Mucosa of descending colon (tissue), 3 donors: ENCODE measurements around the gene RBM26. TPM values are rescaled to one million over a fixed set of nuclear protein-coding genes. Genes with fewer than 3 reads are reported as not detected.

Experiments used
- ATAC-seq: fragments of 200-7000 bp; cut with Tn5 transposase; one replicate; pipeline ENCODE4 v1.9.1; 2020; ENCODE audit warnings: mild to moderate bottlenecking, moderate library complexity
- DNase-seq, 3 donors: peaks; one replicate each; pipeline ENCODE4 v3.0.0-alpha.2; 2020
- H3K36me3 ChIP-seq: fragments of 200-600 bp; one replicate; pipeline ENCODE4 v1.8.0; 2021; ENCODE audit warnings: low read depth, mild to moderate bottlenecking
- H3K4me1 ChIP-seq: fragments of 200-600 bp; one replicate; pipeline ENCODE4 v1.8.0; 2021; ENCODE audit warnings: low read depth, mild to moderate bottlenecking
- H3K4me3 ChIP-seq: fragments of 200-600 bp; one replicate; pipeline ENCODE4 v1.8.0; 2021; ENCODE audit warnings: mild to moderate bottlenecking
- H3K9me3 ChIP-seq: fragments of 200-600 bp; one replicate; pipeline ENCODE4 v1.8.0; 2021; ENCODE audit warnings: mild to moderate bottlenecking
- CTCF ChIP-seq: fragments of 200-600 bp; IDR thresholded peaks from one replicate; pipeline ENCODE4 v1.8.0; 2022; ENCODE audit warnings: antibody characterized with exemption, mild to moderate bottlenecking
- intact Hi-C, 2 donors: fragments of 100-400 bp; cut with DNase I in 1 of 2; cut with micrococcal nuclease in 1 of 2; formaldehyde crosslinking; loops; one replicate each; pipeline versions ENCODE4 v1.11.0 to v1.11.1; 2022; cut with DNase I, micrococcal nuclease
- total RNA-seq, 3 donors: library from RNA; stranded (reverse); fragmentation: NEBNext Ultra II Directional in 2 of 3; extraction: Animal tissue kit (Norgen Biotek cat#: 25700) in 2 of 3; gene quantifications; one replicate each; pipeline versions ENCODE4 v1.2.1 to v1.2.4, GENCODE V29; 2021 to 2023
- donor health status: DM: no; HTN: no; CAD: no; lungs with moderate emphysema.
- donor health status: DM: no; HTN: no; CAD: no.
- donor health status: DM: no; HTN: yes; CAD: no.

RBM26 gene
- total RNA-seq, 3 donors from 2014 or later, result 34.0 to 42.8 (median 35.6) TPM

GRCh38 chr13:79395881-79396280, 10.2 kb downstream of the RBM26 start:
- no peaks in the 10 kb centered on the region for H3K36me3 ChIP-seq
- no peak for DNase-seq
- no peak for ATAC-seq
- intact Hi-C loops, result no loop called here
- H3K4me3 ChIP-seq, result no peak overlapping the region
- H3K4me1 ChIP-seq, result peaks cover 13% of the 10 kb centered on the region
- H3K9me3 ChIP-seq, result no peaks in the 10 kb centered on the region
- TF ChIP-seq CTCF, result no peak

GRCh38 chr13:79393564-79394249, 12.3 kb downstream of the RBM26 start:
- TF ChIP-seq CTCF, result no peak
- Histone ChIP-seq H3K9me3 (no peaks in the 10 kb centered on the region), H3K4me3 (no peak overlapping the region), H3K36me3 (no peaks in the 10 kb centered on the region), H3K4me1 (peaks cover 13% of the 10 kb centered on the region)
- peak in 1 of 3 donors; percentile 29 for DNase-seq
- intact Hi-C loops, result no loop called here
- ATAC-seq, result peak; percentile 82

GRCh38 chr13:79392882-79393563, 13.0 kb downstream of the RBM26 start:
- peak in 1 of 3 donors; percentile 12 for DNase-seq
- TF ChIP-seq CTCF, result no peak
- H3K36me3 ChIP-seq, result no peaks in the 10 kb centered on the region
- H3K9me3 ChIP-seq, result no peaks in the 10 kb centered on the region
- intact Hi-C loops, result no loop called here
- H3K4me3 ChIP-seq, result no peak overlapping the region
- ATAC-seq, result peak; percentile 53
- H3K4me1 ChIP-seq, result peaks cover 13% of the 10 kb centered on the region

GRCh38 chr13:79389026-79389425, 17.0 kb downstream of the RBM26 start:
- H3K36me3 ChIP-seq, result no peaks in the 10 kb centered on the region
- H3K4me1 ChIP-seq, result peaks cover 15% of the 10 kb centered on the region
- H3K4me3 ChIP-seq, result no peak overlapping the region
- intact Hi-C loops, result no loop called here
- TF ChIP-seq CTCF, result no peak
- ATAC-seq (no peak), DNase-seq (no peak)
- no peaks in the 10 kb centered on the region for H3K9me3 ChIP-seq

- no peak for TF ChIP-seq CTCF
- intact Hi-C loops, result no loop called here
- ATAC-seq, result no peak
Observed at GRCh38 chr13:79387853-79388252, 18.2 kb downstream of the RBM26 start.

More at GRCh38 chr13:79387853-79388252, 18.2 kb downstream of the RBM26 start:
- H3K4me1 ChIP-seq, result peaks cover 6% of the 10 kb centered on the region
- no peaks in the 10 kb centered on the region for H3K9me3 ChIP-seq
- no peak for DNase-seq
- no peaks in the 10 kb centered on the region for H3K36me3 ChIP-seq
- H3K4me3 ChIP-seq, result no peak overlapping the region
